PC-3 (cell line): ENCODE data around the gene EOLA1. TPM values are rescaled to one million over a fixed set of nuclear protein-coding genes. Genes with fewer than 3 reads are reported as not detected.
A peak's percentile ranks its signal among the peaks of the same experiment; 100 is the strongest.
"Not testable (repeated sequence)": the region's sequence is repeated elsewhere in the genome, so short reads cannot be mapped to it uniquely, and the experiment has no call there.

ENCODE experiments used
- ATAC-seq: fragments of 200-7000 bp; cut with Tn5 transposase; 2 replicates; pipeline ENCODE4 v1.9.1; 2020; ENCODE audit warnings: mild to moderate bottlenecking, moderate library complexity
- BruUV-seq: library from RNA; stranded (reverse); fragments of 400-500 nt; replicated peaks from 2 replicates; lab custom pipeline; 2021; lab: Mats Ljungman, UMichigan
- CTCF ChIA-PET: fragments of 300-600 bp; sonication (Branson Sonifier 250); formaldehyde crosslinking; loops from one replicate; lab custom pipeline; 2022; ENCODE audit warnings: antibody characterized with exemption; lab: Charles Lee
- POLR2A ChIA-PET: fragments of 300-600 bp; sonication (Branson Sonifier 250); formaldehyde crosslinking; loops from one replicate; lab custom pipeline; 2022; ENCODE audit warnings: antibody characterized with exemption; ENCODE audit not compliant: unreplicated experiment; lab: Charles Lee
- DNase-seq: peaks from one replicate; pipeline ENCODE4 v3.0.0-alpha.2; 2015
- H2AFZ ChIP-seq: fragments of 300-600 bp; sonication (generic); 2 replicates; pipeline ENCODE4 v1.6.0; 2016; ENCODE audit warnings: antibody characterized with exemption, low read length
- H3F3A ChIP-seq: fragments of 300-600 bp; sonication (generic); one replicate; pipeline ENCODE4 v1.6.0; 2017; ENCODE audit warnings: antibody characterized with exemption, low read length, control low read depth, mild to moderate bottlenecking; ENCODE audit not compliant: unreplicated experiment
- H3K27ac ChIP-seq: fragments of 300-600 bp; sonication (generic); 2 replicates; pipeline ENCODE4 v1.5.1; 2016; ENCODE audit warnings: mild to moderate bottlenecking, low read length
- H3K27me3 ChIP-seq: fragments of 300-600 bp; sonication (generic); 2 replicates; pipeline ENCODE4 v1.6.1; 2016; ENCODE audit warnings: low read length, mixed read lengths
- H3K36me3 ChIP-seq: fragments of 300-600 bp; sonication (generic); 2 replicates; pipeline ENCODE4 v1.6.1; 2016; ENCODE audit warnings: low read depth, mixed run types, low read length, mixed read lengths
- H3K4me1 ChIP-seq: fragments of 300-600 bp; sonication (generic); 2 replicates; pipeline ENCODE4 v1.5.1; 2016; ENCODE audit warnings: low read length; ENCODE audit not compliant: insufficient read depth
- H3K4me2 ChIP-seq: fragments of 300-600 bp; sonication (generic); 2 replicates; pipeline ENCODE4 v1.6.0; 2016; ENCODE audit warnings: low read length
- H3K4me3 ChIP-seq: fragments of 300-600 bp; sonication (generic); 2 replicates; pipeline ENCODE4 v1.5.1; 2016; ENCODE audit warnings: mild to moderate bottlenecking, low read length, mixed read lengths
- H3K79me2 ChIP-seq: fragments of 300-600 bp; sonication (generic); 2 replicates; pipeline ENCODE4 v1.6.1; 2017; ENCODE audit warnings: low read length, mixed read lengths
- H3K9ac ChIP-seq: fragments of 300-600 bp; sonication (generic); 2 replicates; pipeline ENCODE4 v1.6.0; 2016; ENCODE audit warnings: mild to moderate bottlenecking, low read length
- H3K9me2 ChIP-seq: fragments of 300-600 bp; sonication (generic); replicated peaks from 2 replicates; pipeline ENCODE4 v1.6.1; 2016; ENCODE audit warnings: mixed run types, low read length, mixed read lengths
- H3K9me3 ChIP-seq: fragments of 300-600 bp; sonication (generic); 2 replicates; pipeline ENCODE4 v1.6.1; 2016; ENCODE audit warnings: low read length, mixed read lengths
- H4K20me1 ChIP-seq: fragments of 300-600 bp; sonication (generic); 2 replicates; pipeline ENCODE4 v1.6.1; 2016; ENCODE audit warnings: low read length, mixed read lengths
- CTCF ChIP-seq: fragments of 300-600 bp; sonication (generic); conservative IDR thresholded peaks from 2 replicates; pipeline ENCODE4 v1.5.1; 2017; ENCODE audit warnings: antibody characterized with exemption, low read depth, mild to moderate bottlenecking, low read length
- EZH2 ChIP-seq: fragments of 300-600 bp; sonication (generic); IDR thresholded peaks from one replicate; pipeline ENCODE4 v1.6.1; 2017; ENCODE audit warnings: antibody characterized with exemption, mild to moderate bottlenecking, low read length; ENCODE audit not compliant: unreplicated experiment
- EZH2phosphoT487 ChIP-seq: fragments of 300-600 bp; sonication (generic); IDR thresholded peaks from 2 replicates; pipeline ENCODE4 v1.6.1; 2018; ENCODE audit warnings: mild to moderate bottlenecking, antibody characterized with exemption, low read length, borderline replicate concordance
- intact Hi-C: fragments of 100-400 bp; cut with micrococcal nuclease; formaldehyde crosslinking; loops from 2 replicates; pipeline ENCODE4 v1.9.0; 2023
- total RNA-seq: library from RNA; depleted of rRNA; stranded (reverse); fragments of >200 nt; gene quantifications from 2 replicates; pipeline ENCODE4 v1.2.3, GENCODE V29; 2014

The EOLA1 gene
- total RNA-seq, 1 experiment from 2014 or later, result 21.7 TPM

- Histone ChIP-seq H3K9me3 (no peaks in the 10 kb centered on the region), H3K9ac (no peak overlapping the region), H3K27ac (no peak overlapping the region), H4K20me1 (no peaks in the 10 kb centered on the region), H2AFZ (no peak overlapping the region), H3K4me2 (no peak overlapping the region), H3K36me3 (no peaks in the 10 kb centered on the region), H3F3A (no peaks in the 10 kb centered on the region), H3K4me1 (peaks cover 6% of the 10 kb centered on the region; the same call in 1 of the 2 replicates), H3K9me2 (no peaks in the 10 kb centered on the region), H3K4me3 (no peak overlapping the region), H3K27me3 (no peaks in the 10 kb centered on the region), H3K79me2 (no peaks in the 10 kb centered on the region)
- DNase-seq (no peak), ATAC-seq (no peak)
- TF ChIP-seq EZH2 (no peak), EZH2phosphoT487 (no peak), CTCF (no peak)
- POLR2A ChIA-PET, result no interaction called here
- CTCF ChIA-PET, result no interaction called here
- no TSS peak for BruUV-seq
- intact Hi-C loops, result no loop called here
These were observed 17.9 kb upstream of the EOLA1 start for GRCh38 chrX:149522916-149523315.

- H3K36me3 ChIP-seq, H4K20me1 ChIP-seq, H3F3A ChIP-seq, H3K9me3 ChIP-seq, H2AFZ ChIP-seq, DNase-seq, H3K79me2 ChIP-seq, BruUV-seq, H3K4me2 ChIP-seq, H3K4me3 ChIP-seq, intact Hi-C loops, POLR2A ChIA-PET, H3K9me2 ChIP-seq, H3K9ac ChIP-seq, H3K27me3 ChIP-seq, H3K4me1 ChIP-seq, H3K27ac ChIP-seq, CTCF ChIA-PET: not testable (repeated sequence)
- ATAC-seq, result peak; percentile 69
These were observed 15.4 kb upstream of the EOLA1 start for GRCh38 chrX:149525389-149525788.

- ATAC-seq, H3K4me1 ChIP-seq, H3K4me2 ChIP-seq, H4K20me1 ChIP-seq, BruUV-seq, CTCF ChIA-PET, H3K9ac ChIP-seq, H3K4me3 ChIP-seq, H3K27ac ChIP-seq, H3K9me3 ChIP-seq, H2AFZ ChIP-seq, H3K9me2 ChIP-seq, H3K36me3 ChIP-seq, H3F3A ChIP-seq, DNase-seq, intact Hi-C loops, POLR2A ChIA-PET, H3K79me2 ChIP-seq, H3K27me3 ChIP-seq: not testable (repeated sequence)
These were observed 14.9 kb upstream of the EOLA1 start for GRCh38 chrX:149525903-149526302.

- BruUV-seq, H3K9me2 ChIP-seq, H3K36me3 ChIP-seq, H3K4me3 ChIP-seq, POLR2A ChIA-PET, intact Hi-C loops, H3K27ac ChIP-seq, H3K9ac ChIP-seq, H3K4me2 ChIP-seq, ATAC-seq, H4K20me1 ChIP-seq, H3K9me3 ChIP-seq, CTCF ChIA-PET, DNase-seq, H3K27me3 ChIP-seq, H3K79me2 ChIP-seq, H2AFZ ChIP-seq, H3K4me1 ChIP-seq, H3F3A ChIP-seq: not testable (repeated sequence)
These were observed 14.3 kb upstream of the EOLA1 start for GRCh38 chrX:149526318-149527033.
